Breast epithelium (tissue), 3 donors: ENCODE data around the gene ABT1.

ENCODE experiments used
- POLR2AphosphoS5 ChIP-seq, 3 donors: sonication (generic); formaldehyde crosslinking; IDR thresholded peaks; one replicate each; pipeline ENCODE4 v1.6.1; 2017; ENCODE audit warnings: antibody characterized with exemption in 3 of 3
- TF ChIP-seq, protein P1 (sequence below), 3 donors: fragments of 450-650 bp; IDR thresholded peaks; one replicate each; pipeline ENCODE4 v1.5.1; 2016 to 2017; ENCODE audit warnings: antibody characterized with exemption in 3 of 3, mild to moderate bottlenecking in 3 of 3, moderate library complexity in 3 of 3

DNA sequence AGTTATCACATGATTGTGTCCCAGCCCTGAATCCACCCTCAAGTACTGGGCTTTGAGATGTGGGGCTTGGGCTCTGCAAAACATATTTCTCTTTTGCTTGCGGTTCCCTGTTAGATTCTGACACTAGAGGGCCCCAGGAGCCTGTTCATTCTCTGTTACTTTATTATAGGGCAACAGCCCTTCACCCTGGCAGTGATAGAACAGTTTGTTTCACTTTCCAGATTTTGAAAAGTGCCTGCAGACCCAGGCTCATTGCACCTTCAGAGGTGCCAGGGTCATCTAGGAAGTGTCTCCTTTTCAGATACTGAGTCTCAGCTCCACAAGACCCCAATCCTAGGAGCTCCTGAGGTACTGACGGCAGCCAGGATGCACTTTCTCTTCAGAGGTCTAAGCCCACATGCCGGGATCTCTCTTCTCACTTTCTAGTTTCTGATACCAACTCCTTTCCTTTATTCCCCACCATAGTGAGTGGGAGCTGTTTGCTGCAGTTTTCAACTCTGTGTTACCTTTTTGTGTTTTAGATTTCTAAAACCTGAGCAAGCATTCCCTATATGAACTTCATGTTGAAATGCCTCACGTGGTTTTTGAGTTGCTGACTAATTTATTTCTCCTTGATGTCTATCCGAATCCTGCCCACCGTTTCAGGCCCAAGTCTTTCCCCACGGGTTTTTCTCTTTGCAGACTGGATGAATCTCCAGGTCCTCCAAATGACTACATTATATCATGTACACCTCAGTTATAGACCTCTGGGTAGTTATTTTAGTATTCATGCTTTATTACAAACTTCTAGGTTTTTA lies 10.9 kb downstream of the ABT1 start:
- TF ChIP-seq, protein P1, sequence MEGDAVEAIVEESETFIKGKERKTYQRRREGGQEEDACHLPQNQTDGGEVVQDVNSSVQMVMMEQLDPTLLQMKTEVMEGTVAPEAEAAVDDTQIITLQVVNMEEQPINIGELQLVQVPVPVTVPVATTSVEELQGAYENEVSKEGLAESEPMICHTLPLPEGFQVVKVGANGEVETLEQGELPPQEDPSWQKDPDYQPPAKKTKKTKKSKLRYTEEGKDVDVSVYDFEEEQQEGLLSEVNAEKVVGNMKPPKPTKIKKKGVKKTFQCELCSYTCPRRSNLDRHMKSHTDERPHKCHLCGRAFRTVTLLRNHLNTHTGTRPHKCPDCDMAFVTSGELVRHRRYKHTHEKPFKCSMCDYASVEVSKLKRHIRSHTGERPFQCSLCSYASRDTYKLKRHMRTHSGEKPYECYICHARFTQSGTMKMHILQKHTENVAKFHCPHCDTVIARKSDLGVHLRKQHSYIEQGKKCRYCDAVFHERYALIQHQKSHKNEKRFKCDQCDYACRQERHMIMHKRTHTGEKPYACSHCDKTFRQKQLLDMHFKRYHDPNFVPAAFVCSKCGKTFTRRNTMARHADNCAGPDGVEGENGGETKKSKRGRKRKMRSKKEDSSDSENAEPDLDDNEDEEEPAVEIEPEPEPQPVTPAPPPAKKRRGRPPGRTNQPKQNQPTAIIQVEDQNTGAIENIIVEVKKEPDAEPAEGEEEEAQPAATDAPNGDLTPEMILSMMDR (IDR thresholded peaks at IDR 0.05) = peak in 2 of 3 donors; percentile 32 to 43
- no peak for TF ChIP-seq POLR2AphosphoS5 (IDR thresholded peaks at IDR 0.05)
